GM12891 (cell line): Measurements from ENCODE around the gene CCDC159.

ENCODE experiments used
- POLR2A ChIP-seq: IDR thresholded peaks from 2 replicates; pipeline ENCODE4 v1.6.1; 2011; ENCODE audit warnings: low read depth, low read length, control low read depth
- POLR2AphosphoS5 ChIP-seq: IDR thresholded peaks from 2 replicates; pipeline ENCODE4 v1.6.1; 2011; ENCODE audit warnings: low read depth, low read length, control low read depth
- SPI1 ChIP-seq: IDR thresholded peaks from 2 replicates; pipeline ENCODE4 v1.6.1; 2011; ENCODE audit warnings: low read depth, low read length, control low read depth
- TAF1 ChIP-seq: IDR thresholded peaks from 2 replicates; pipeline ENCODE4 v1.6.1; 2011; ENCODE audit warnings: low read depth, low read length, control low read depth

- no peak for TF ChIP-seq POLR2A
- TF ChIP-seq TAF1, result no peak
- TF ChIP-seq POLR2AphosphoS5, result no peak
- no peak for TF ChIP-seq SPI1
Observed at GRCh38 chr19:11364935-11365334, 18.6 kb downstream of the CCDC159 start.
